Jurkat, Clone E6-1 (cell line): ENCODE data around the gene CCDC167.
"Not testable (repeated sequence)": the region's sequence is repeated elsewhere in the genome, so short reads cannot be mapped to it uniquely, and the experiment has no call there.

Experiments
- DNase-seq: peaks from one replicate; pipeline ENCODE4 v3.0.0-alpha.2; 2011; ENCODE audit warnings: low read depth, low spot score
- H3K4me3 ChIP-seq: 2 replicates; pipeline ENCODE4 v1.5.1; 2011; ENCODE audit warnings: mild to moderate bottlenecking, low read length, control low read depth, moderate library complexity

The CCDC167 gene

DNA sequence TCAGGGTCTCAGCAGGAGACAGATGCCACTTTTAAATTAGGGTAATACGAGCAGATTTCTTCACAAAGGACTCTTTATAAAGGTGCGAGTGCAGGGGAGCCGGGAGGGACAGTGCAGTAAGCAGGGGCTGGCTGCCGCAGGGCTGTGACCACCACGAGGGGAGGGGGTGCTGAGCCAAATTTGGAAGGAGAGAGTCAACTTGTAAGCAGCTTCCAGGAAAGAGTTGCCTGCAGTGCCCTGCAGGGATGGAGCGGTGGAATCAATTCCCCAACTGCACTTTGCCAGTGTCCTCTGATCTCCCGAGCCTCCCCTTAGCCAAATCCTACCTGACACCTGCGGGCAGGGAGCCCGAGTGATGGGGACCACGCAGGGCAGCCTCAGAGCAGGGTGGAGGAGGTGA lies 13.9 kb upstream of the CCDC167 start:
- no peak overlapping the region for H3K4me3 ChIP-seq
- DNase-seq: no peak

GRCh38 chr6:37513155-37513554 lies 13.5 kb upstream of the CCDC167 start:
- no peak for DNase-seq
- H3K4me3 ChIP-seq: no peak overlapping the region

DNA sequence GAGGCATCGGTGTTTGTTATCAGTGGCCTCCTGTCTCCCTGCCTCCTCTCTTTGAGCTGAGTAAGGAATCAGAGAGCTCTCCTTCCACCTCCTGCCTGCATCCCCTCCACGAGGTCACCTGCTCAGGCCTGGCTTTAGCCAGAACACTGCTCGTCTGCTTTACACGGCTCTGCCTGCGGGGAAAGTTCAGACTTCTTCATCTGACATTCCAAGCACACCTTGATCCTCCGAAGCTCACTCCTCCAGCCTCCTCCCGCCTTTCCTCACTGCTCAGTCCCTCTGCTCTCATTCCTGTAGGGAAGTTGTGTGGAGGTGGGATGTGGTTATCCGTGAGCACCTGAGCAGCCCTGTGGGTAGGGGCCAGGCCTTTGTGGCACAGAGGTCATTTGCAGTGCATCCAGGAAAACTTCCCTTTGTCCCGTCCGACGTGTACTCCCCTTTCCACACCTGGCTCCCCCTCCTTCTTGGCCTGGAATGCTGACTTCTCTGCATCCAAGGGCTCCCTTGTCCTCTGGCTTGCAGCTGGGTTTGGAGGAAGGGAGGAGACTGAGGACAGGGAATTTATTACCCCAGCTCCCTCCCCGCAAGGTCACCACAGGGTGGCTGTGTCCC lies 12.8 kb upstream of the CCDC167 start:
- H3K4me3 ChIP-seq: no peak overlapping the region

DNA sequence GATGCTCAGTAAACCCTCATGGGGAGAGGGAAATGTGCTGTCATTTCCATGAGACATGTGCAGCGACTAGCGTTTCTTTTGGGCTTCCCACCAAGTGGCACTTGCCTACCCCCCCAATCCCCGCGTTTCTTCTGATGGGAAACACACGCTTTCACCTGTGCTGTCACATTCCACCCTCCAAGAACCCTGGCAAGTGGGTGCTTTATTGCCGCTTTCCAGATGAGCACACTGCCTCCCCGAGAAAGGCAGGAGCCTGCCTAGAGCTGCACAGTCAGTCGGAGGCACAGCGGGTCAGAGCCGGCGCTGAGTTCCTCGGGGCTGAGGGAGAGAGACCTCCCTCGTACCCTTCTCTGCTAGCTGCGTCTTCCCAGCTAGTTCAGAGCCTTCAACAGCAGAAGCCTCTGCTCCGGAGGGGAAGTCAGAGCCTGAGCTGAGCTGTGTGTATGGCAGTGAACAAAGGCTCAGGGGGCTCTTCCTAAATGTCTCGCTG lies 12.3 kb upstream of the CCDC167 start:
- no peak overlapping the region for H3K4me3 ChIP-seq
- no peak for DNase-seq

More for the DNA sequence above, 12.8 kb upstream of the CCDC167 start:
- no peak for DNase-seq

GRCh38 chr6:37511201-37511600 lies 11.5 kb upstream of the CCDC167 start:
- no peak for DNase-seq
- H3K4me3 ChIP-seq: no peak overlapping the region

GRCh38 chr6:37507690-37508421 lies 8.2 kb upstream of the CCDC167 start:
- H3K4me3 ChIP-seq: no peak overlapping the region
- peak; percentile 87 for DNase-seq

GRCh38 chr6:37507077-37507476 lies 7.4 kb upstream of the CCDC167 start:
- no peak overlapping the region for H3K4me3 ChIP-seq
- no peak for DNase-seq

DNA sequence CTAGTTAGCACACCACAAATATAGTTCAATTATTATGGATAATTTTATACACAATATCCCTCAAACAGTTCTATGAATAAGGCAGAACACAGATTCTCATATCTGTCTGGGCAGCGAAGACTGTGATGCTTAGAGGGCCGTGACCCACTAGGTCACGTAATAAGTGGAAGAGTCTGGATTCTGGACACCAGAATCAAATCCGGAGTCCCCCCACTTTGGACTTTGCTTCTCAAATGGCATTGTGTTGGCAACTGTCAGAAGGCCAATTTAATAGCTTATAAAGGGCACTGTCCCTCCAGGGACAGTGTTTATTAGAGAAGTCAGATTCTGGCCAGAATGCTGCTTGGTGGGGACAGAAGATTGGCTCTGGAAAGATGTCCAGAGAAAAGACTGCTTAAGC lies 6.8 kb upstream of the CCDC167 start:
- no peak for DNase-seq
- no peak overlapping the region for H3K4me3 ChIP-seq

DNA sequence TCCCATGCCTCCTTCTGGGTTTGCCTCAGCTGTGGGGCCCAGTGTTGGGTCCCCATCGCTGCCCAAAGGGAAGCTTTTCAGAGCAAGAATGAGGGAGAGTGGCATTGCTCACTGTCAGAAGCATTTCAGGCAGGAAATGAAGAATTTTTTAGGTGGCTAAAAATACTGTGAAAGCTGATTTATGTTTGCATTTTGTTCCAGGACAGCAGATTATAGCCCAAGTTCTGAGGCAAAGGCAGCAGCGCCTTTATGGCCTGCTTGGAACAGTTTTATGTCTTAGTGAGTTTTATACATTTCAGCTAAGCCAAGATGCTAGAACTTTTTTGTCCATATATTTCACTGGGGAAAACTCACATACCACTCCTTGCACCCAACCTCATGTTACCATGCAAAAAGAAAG lies 4.3 kb upstream of the CCDC167 start:
- no peak overlapping the region for H3K4me3 ChIP-seq
- no peak for DNase-seq

DNA sequence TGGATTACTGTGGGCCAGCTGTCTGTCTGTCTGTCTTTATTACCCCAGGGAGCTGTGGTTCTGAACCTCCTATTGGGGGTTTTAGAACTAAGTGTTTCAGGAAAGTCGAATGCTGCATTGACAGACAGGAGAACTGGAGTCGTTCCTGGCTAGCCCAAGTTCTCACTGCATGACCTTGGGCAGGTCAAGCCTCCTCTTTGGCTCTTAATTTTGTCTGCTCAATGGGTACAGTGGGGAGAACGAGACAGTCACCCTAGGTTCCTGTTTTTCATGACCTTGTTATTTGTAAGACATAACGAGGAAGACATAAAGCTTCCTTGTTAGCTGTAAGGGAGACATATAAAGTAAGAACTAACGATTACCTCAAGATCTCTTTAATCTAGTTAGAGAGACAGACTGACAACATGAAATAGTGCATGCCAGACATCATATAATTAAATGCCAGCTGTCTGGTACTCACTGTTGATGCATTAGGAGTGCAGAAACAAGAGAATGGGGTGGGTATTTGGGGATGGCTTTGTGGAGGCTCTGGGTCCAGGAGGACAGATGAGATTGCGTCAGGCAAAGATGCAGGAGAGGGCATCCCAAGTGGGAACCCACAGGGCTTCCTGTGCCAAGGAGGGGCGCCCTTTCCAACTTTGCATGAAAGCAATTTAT lies 3.7 kb upstream of the CCDC167 start:
- H3K4me3 ChIP-seq: no peak overlapping the region
- no peak for DNase-seq

GRCh38 chr6:37502703-37503291 lies 3.1 kb upstream of the CCDC167 start:
- peak; percentile 46 for DNase-seq
- H3K4me3 ChIP-seq: no peak overlapping the region

DNA sequence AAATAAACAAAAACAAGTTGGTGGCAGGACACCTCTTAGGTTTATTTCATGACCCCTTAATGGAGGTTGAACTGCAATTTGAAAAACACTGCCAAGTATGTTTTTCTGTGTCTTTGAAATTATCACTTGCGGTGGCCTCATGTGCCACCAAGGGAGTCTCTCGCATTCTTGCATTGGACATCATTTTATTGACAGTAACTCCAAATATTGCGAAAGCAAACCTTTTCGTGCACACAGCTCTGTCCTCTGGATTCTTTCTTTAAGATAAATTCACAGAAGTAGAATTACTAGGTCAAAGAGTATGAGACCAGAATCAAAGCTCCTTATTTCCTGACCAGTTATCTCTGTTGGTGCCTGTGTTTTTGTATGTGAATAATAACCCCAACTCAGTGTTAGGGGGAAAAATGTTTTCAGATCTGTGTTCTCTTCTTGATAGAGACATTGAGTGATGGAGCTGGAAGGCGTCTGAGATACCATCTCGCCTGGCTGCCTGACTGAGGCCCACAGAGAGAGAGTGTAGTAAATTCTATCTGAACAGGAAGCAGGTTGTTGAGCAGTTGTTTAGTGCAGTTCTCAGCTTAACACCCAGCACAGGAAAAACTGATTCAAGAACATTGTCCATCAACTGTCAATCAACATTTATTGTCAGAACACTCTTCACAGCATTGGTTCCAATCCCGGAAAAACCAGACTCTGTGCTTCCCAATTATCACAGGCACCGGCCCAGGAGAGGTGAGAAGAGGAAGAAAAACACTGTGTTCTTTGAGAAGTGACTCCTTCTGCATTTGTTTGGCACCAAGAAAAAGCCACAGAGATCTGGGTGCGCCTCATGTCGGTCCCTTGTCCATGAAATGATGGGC lies 2.2 kb upstream of the CCDC167 start:
- DNase-seq: peak; percentile 82
- no peak overlapping the region; the same call in 1 of the 2 replicates for H3K4me3 ChIP-seq

DNA sequence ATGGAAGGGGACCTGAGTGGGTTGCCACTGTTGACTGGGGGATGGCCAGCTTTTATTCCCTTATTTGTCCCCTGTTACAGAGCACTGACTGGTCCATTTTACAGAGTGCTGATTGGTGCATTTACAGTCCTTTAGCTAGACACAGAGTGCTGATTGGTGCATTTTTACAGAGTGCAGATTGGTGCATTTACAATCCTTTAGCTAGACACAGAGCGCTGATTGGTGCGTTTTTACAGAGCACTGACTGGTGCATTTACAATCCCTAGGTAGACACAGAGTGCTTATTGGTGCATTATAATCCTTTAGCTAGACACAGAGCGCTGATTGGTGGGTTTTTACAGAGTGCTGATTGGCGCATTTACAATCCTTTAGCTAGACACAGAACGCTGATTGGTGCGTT lies 1.2 kb upstream of the CCDC167 start:
- H3K4me3 ChIP-seq, DNase-seq: not testable (repeated sequence)

DNA sequence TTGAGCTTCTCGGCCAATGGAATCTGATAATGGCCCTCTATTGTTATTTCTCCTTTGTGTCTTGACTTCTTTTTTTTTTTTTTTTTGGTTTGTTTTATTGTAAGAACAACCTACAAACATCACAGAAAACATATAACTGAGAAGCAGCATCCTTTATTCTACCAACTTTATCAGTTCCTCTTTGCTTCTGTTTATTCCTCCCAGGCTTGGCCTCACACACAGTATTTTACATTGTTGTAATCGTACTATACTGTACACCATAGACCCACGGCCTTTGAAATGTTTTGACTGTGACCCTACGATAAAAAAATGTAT lies 558 bp upstream of the CCDC167 start:
- DNase-seq: no peak
- no peak overlapping the region for H3K4me3 ChIP-seq

DNA sequence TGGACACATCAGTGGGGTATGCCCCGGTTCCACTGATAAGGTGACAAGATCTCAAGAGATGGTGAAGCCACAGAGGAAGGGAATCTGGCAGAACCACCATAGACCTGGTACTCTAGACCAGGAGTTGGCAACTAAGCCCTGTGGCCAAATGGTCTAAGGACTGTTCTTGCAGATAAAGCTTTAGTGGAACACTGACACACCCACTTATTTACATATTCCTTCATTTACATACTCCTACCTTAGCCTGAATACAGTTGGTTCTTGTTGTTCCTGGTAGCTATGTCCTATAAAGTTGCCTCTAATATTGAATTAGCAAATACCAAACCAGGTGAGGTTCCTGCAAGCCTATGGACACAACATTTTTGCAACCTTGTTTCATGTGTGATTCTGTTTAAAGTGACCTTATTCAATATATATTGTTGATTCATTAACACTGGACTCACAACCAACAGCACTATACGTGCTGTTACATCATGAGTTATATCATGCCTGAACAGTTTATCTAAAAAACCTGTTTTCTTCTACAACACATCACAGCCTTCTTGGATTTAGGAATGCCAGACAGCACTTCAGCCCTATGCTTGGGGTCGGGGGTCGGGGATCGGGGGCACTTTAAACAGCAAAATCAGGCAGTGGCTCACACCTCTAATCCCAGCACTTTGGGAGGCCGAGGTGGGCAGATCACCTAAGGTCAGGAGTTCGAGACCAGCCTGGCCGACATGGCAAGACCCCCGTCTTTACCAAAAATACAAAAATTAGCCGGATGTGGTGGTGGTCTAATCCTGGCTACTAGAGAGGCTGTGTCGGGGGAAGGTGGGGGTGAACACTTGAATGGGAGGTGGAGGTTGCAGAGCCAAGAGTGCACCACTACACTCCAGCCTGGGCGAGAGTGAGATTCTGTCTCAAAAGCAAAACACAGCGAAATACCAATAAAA lies 2.5 kb downstream of the CCDC167 start:
- no peak overlapping the region for H3K4me3 ChIP-seq
- no peak for DNase-seq

- no peak overlapping the region for H3K4me3 ChIP-seq
- DNase-seq: no peak
Observed at GRCh38 chr6:37495244-37495934, 4.3 kb downstream of the CCDC167 start.

- no peak for DNase-seq
- H3K4me3 ChIP-seq: no peak overlapping the region
Observed at GRCh38 chr6:37493661-37493995, 6.1 kb downstream of the CCDC167 start.
